Heart left ventricle (tissue), 16 donors: ENCODE data around the gene TMEM222. TPM values are rescaled to one million over a fixed set of nuclear protein-coding genes. Genes with fewer than 3 reads are reported as not detected.

Experiments used
- ATAC-seq, 4 donors: fragments of 200-7000 bp; cut with Tn5 transposase; one replicate each; pipeline ENCODE4 v1.9.1; 2020 to 2022; ENCODE audit warnings: moderate library complexity in 4 of 4, mild to moderate bottlenecking in 3 of 4, moderate number of reproducible peaks in 1 of 4
- DNase-seq, 5 donors: peaks; one replicate each; pipeline ENCODE4 v3.0.0-alpha.2; 2020
- H3K27ac ChIP-seq, 12 donors: fragments of 200-600 bp; sonication (generic) in 4 of 12; one replicate each; pipeline versions ENCODE4 v1.5.0 to v1.8.0; 2016 to 2022; ENCODE audit warnings: mild to moderate bottlenecking in 2 of 12
- H3K27me3 ChIP-seq, 9 donors: fragments of 200-600 bp; sonication (generic) in 2 of 9; one replicate each; pipeline versions ENCODE4 v1.5.1 to v1.8.0; 2016 to 2022; ENCODE audit warnings: mild to moderate bottlenecking in 3 of 9
- H3K36me3 ChIP-seq, 9 donors: fragments of 200-600 bp; sonication (generic) in 2 of 9; one replicate each; pipeline versions ENCODE4 v1.5.0 to v1.8.0; 2018 to 2022; ENCODE audit warnings: mild to moderate bottlenecking in 2 of 9
- H3K4me1 ChIP-seq, 12 donors: fragments of 200-600 bp; sonication (generic) in 4 of 12; one replicate each; pipeline versions ENCODE4 v1.5.0 to v1.8.0; 2016 to 2022; ENCODE audit warnings: mild to moderate bottlenecking in 3 of 12
- H3K4me3 ChIP-seq, 12 donors: fragments of 200-600 bp; sonication (generic) in 4 of 12; one replicate each; pipeline versions ENCODE4 v1.5.0 to v1.8.0; 2017 to 2022; ENCODE audit warnings: mild to moderate bottlenecking in 9 of 12, moderate library complexity in 4 of 12
- H3K9me3 ChIP-seq, 12 donors: fragments of 200-600 bp; sonication (generic) in 4 of 12; one replicate each; pipeline versions ENCODE4 v1.5.0 to v1.8.0; 2016 to 2022; ENCODE audit warnings: mild to moderate bottlenecking in 1 of 12
- CTCF ChIP-seq, 12 donors: fragments of 200-600 bp; sonication (generic) in 4 of 12; IDR thresholded peaks; one replicate each; pipeline versions ENCODE4 v1.5.0 to v1.8.0; 2018 to 2022; ENCODE audit warnings: antibody characterized with exemption in 12 of 12, mild to moderate bottlenecking in 5 of 12
- POLR2A ChIP-seq, 2 donors: fragments of 450-650 bp; IDR thresholded peaks; one replicate each; pipeline ENCODE4 v1.6.1; 2017; ENCODE audit warnings: antibody characterized with exemption in 2 of 2, mild to moderate bottlenecking in 2 of 2, moderate library complexity in 2 of 2
- WGBS, 4 donors: extraction: QIAGEN DNeasy Blood & Tissue Kit in 2 of 4; methylation state at CpG; one replicate each; pipeline versions ENCODE4 v1.1.5 to v1.1.7; 2013 to 2018; 5-methylcytosine and 5-hydroxymethylcytosine counted together
- intact Hi-C, 10 donors: fragments of 100-400 bp; cut with DNase I; formaldehyde crosslinking; loops; one replicate each; pipeline versions ENCODE4 v1.11.1 to v1.14.2; 2022
- polyA plus RNA-seq, 2 donors: library from polyadenylated mRNA; stranded (reverse); fragments of 200-250 nt; gene quantifications; one replicate each; pipeline ENCODE4 v1.2.3, GENCODE V29; 2013
- total RNA-seq, 9 donors: library from RNA; depleted of rRNA in 2 of 9; stranded (reverse); fragments of >200 nt in 2 of 9; fragmentation: NEBNext Ultra II Directional in 3 of 9; extraction: Animal tissue kit (Norgen Biotek cat#: 25700) in 3 of 9; gene quantifications; one replicate each; pipeline versions ENCODE4 v1.1.0 to v1.2.4, GENCODE V29; 2016 to 2023
- donor health status: ischemic (EF 13 %, LVEDD 7.1; RV severe dilation, severe dysfunction).
- donor health status: healthy with polysubstance abuse.
- donor health status: DM: no; HTN: yes; CAD: no.
- donor health status: DM: no; HTN: no; CAD: no.
- donor health status: ischemic (EF 25% LVEDD 6.9; RV normal size, moderate dysfunction).
- donor health status: ischemic (EF 25% LVEDD 5.7; RV mildly dilated, moderate dysfunction).
- donor health status: healthy.
- donor health status: DM: yes; HTN: yes; CAD: no.
- donor health status: ischemic (EF 35%, LVEDD 5.7; RV mildly dilated, moderate dysfunction).
- donor health status: nonischemic (EF 11% LVEDD 7.7; RV severe dilation, severe dysfunction).
- donor health status: DM: yes; HTN: yes; CAD: no.
- donor health status: PGD.
- donor health status: ischemic (EF 29% LVEDD 5.4; RV normal size, mild dysfunction).
- donor health status: nonischemic (EF 23%, LVEDD 6.1; RV moderate dilation, normal function).

TMEM222 gene
- total and polyA plus RNA-seq, 11 donors, result 18.1 to 49.3 (median 26.2) TPM

DNA sequence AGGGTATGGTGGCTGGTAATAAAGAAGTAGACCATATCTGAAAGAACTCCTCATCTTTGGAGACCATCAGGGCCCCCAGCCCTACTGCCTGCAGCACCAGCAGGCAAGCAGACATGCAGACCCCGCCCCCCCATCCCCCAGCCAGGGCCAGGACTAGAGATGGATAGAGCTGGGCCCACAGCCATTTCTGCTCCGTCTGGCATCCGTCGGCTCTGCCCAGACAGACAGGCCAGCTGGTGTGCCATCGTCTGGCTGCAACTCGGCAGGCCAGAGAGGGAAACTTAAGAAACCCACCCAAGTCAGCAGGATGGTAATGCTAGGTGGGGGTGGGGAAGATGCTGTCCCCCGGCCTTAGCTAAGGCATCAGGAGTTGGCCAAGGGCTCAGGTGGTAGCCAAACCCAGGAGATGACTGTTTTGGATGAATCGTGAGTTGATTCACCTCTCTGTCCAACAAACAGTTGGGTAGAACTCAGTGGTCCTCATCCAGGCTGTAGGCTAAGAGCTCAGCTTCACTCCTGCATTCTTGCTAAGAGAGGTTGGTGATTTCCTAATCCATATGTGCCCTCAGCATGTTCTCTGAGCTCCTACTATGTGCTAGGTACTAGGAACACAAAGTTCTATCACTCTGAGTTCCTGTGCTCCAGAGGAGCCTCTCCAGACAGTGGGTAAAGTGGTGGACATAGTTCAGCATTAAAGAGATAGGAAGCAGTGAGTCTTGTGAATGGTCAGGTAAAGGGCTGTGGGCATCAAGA, 23.2 kb upstream of the TMEM222 start:
- WGBS, 4 donors, result 59 to 62% (median 60%) methylated on average over 7 to 8 of the region's 8 CpGs
- ATAC-seq (no peak), DNase-seq (peak in 1 of 5 donors; percentile 38)
- Histone ChIP-seq H3K4me3 (no peak overlapping the region), H3K27ac (peak overlapping the region; percentile 48 to 94 (median 79)), H3K36me3 (peaks cover 0 to 82% (median 67%) of the 10 kb centered on the region in 9 donors), H3K9me3 (no peaks in the 10 kb centered on the region), H3K27me3 (no peaks in the 10 kb centered on the region), H3K4me1 (peaks cover 3 to 44% (median 31%) of the 10 kb centered on the region in 12 donors)
- intact Hi-C loops, result loop anchor here in 6 of 10 donors (1.0 to 10.0 kb wide), 6 partner anchors 95 to 368 kb away; no protein-coding TSS in a partner anchor
- TF ChIP-seq POLR2A (IDR thresholded peaks at IDR 0.05) (no peak), CTCF (IDR thresholded peaks at IDR 0.05) (no peak)

DNA sequence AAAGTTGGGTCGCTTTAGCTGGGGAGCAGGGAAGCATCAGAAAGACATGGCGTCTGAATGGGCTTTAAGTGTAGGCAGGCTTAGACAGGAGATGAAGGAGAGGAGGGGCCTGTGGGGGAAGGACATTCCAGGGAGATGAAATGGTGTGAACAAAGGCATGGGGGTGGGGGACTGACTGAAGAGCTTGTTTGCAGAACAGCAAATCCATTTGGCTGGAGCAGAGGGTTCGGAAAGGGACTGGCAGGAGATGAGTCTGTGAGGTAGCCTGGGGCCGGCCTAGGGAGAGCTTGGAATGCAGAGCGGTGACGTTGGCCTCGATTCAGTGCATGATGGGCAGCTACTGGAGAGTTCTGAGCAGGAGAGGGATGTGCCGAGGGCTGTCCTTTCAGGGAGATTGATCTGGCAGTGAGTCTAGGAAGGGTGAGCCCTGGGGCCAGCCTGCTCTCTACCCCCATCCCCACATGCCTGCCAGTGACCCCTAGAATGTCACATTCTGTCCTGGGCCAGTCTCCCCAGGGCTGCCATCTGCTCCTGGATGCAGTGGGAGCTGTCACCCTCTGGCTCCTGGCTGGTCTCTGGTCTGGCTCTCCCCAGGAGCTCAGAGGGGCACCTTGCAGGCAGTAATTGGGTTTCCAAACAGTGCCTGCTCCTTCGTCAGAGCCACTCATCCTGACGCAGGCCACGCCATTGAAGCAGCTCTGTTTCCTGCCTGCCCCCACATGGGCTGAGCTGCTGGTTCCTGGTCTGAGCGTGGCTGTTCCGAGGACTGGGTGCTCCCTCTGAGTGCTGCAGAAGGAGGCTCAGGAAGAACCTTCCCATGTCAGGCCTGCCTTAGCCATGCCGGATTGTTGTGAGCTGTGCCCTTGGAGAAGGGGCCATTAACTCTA, 22.3 kb upstream of the TMEM222 start:
- peak; percentile 55 to 82 (median 75) for DNase-seq
- WGBS, 4 donors, result 34 to 48% (median 46%) methylated on average over 14 of the region's 14 CpGs
- TF ChIP-seq POLR2A (IDR thresholded peaks at IDR 0.05), result no peak
- no peak for TF ChIP-seq CTCF (IDR thresholded peaks at IDR 0.05)
- Histone ChIP-seq H3K36me3 (peaks cover 0 to 82% (median 67%) of the 10 kb centered on the region in 9 donors), H3K4me1 (peaks cover 3 to 44% (median 31%) of the 10 kb centered on the region in 12 donors), H3K27ac (peak overlapping the region; percentile 48 to 94 (median 79)), H3K4me3 (no peak overlapping the region), H3K9me3 (no peaks in the 10 kb centered on the region), H3K27me3 (no peaks in the 10 kb centered on the region)
- intact Hi-C loops, result loop anchor here (1.0 to 10.0 kb wide), 12 partner anchors 55 to 368 kb away; partner anchors contain the start of gene GPR3 (in 2 of the 10)
- peak; percentile 63 to 72 (median 69) for ATAC-seq

DNA sequence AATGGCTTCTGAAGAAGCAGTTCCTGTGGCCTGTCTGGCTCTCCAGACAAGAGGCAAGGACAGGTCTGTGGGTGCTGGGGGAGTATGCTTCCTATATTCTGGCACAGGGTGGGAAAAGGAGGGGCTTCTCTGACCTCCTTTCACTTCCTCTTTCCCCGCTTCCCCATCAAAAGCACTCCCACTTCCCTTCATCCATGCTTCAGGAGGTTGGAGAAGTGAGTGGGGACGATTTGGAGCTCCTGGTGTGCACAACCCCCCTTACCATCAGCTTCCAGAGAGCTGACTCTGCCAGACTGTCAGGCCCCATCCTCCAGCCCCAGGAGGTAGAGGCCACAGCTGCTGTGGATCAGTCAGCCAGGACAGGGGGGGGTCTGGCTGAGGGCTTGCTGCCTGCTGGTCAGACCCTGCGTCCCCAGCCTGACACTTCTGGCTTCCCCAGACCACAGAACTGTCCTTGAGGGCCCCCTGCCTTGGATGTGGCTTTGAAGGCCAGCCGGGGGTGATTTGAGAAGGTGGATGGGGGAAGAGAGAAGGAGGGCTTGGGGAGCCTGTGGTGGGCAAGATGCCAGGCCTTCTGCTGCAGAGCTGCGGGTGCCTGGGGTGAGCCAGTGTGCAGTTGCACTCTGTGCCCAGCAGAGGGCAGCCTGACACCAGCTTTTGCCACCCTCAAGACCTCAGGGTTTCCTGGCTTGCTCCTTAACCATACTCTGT, 21.5 kb upstream of the TMEM222 start:
- peak; percentile 92 to 100 (median 98) for TF ChIP-seq CTCF (IDR thresholded peaks at IDR 0.05)
- no peak for TF ChIP-seq POLR2A (IDR thresholded peaks at IDR 0.05)
- DNase-seq, result peak; percentile 75 to 92 (median 83)
- H3K4me1 ChIP-seq, result peaks cover 3 to 44% (median 31%) of the 10 kb centered on the region in 12 donors

More for the DNA sequence above, 21.5 kb upstream of the TMEM222 start:
- 29 to 34% (median 32%) methylated on average over 5 of the region's 5 CpGs for WGBS, 4 donors
- ATAC-seq, result peak; percentile 77 to 87 (median 85)
- Histone ChIP-seq H3K36me3 (peaks cover 0 to 82% (median 66%) of the 10 kb centered on the region in 9 donors), H3K9me3 (no peaks in the 10 kb centered on the region), H3K27ac (peak overlapping the region; percentile 48 to 94 (median 79)), H3K4me3 (no peak overlapping the region), H3K27me3 (no peaks in the 10 kb centered on the region)
- intact Hi-C loops, result loop anchor here (1.0 to 10.0 kb wide), 11 partner anchors 54 to 367 kb away; partner anchors contain the start of gene GPR3 (in 2 of the 10)
